HCT116 (cell line): ENCODE results near the gene IMPACT.

Source experiments
- CEBPB ChIP-seq: IDR thresholded peaks from 2 replicates; pipeline ENCODE4 v1.6.1; 2012; ENCODE audit warnings: low read depth
- CTCF ChIP-seq, 3 experiments: fragments of 200-600 bp in 1 of 3; sonication (generic) in 1 of 3; IDR thresholded peaks in 2 of 3; conservative IDR thresholded peaks in 1 of 3; 2 replicates each; pipeline ENCODE4 v1.5.1; 2012 to 2017; ENCODE audit warnings: low read depth in 2 of 3, low read length in 2 of 3, antibody characterized with exemption in 1 of 3, borderline replicate concordance in 1 of 3, control low read depth in 1 of 3, mild to moderate bottlenecking in 1 of 3, mixed read lengths in 1 of 3, mixed run types in 1 of 3, moderate library complexity in 1 of 3; ENCODE audit not compliant: insufficient read depth in 1 of 3
- EGR1 ChIP-seq: IDR thresholded peaks from 2 replicates; pipeline ENCODE4 v1.6.1; 2012; ENCODE audit warnings: low read depth
- EZH2 ChIP-seq: fragments of 200-600 bp; sonication (generic); IDR thresholded peaks from 2 replicates; pipeline ENCODE4 v1.6.1; 2017; ENCODE audit warnings: antibody characterized with exemption, mixed run types
- FOSL1 ChIP-seq: IDR thresholded peaks from 2 replicates; pipeline ENCODE4 v1.6.1; 2012; ENCODE audit warnings: low read depth
- POLR2A ChIP-seq: IDR thresholded peaks from 2 replicates; pipeline ENCODE4 v1.7.0; 2011; ENCODE audit warnings: borderline replicate concordance; ENCODE audit not compliant: insufficient read depth, insufficient read length; ENCODE audit errors: extremely low read depth
- REST ChIP-seq: IDR thresholded peaks from 2 replicates; pipeline ENCODE4 v1.6.1; 2012; ENCODE audit warnings: low read depth
- SIN3A ChIP-seq: IDR thresholded peaks from 2 replicates; pipeline ENCODE4 v1.6.1; 2012; ENCODE audit warnings: low read depth
- TCF7L2 ChIP-seq: IDR thresholded peaks from 2 replicates; pipeline ENCODE4 v1.7.0; 2011; ENCODE audit warnings: borderline replicate concordance, inconsistent platforms; ENCODE audit not compliant: insufficient read depth, insufficient read length; ENCODE audit errors: extremely low read depth

GRCh38 chr18:24417480-24417879 is 9.0 kb upstream of the IMPACT start:
- TF ChIP-seq EGR1: no peak
- TF ChIP-seq POLR2A: no peak
- no peak for TF ChIP-seq REST
- no peak for TF ChIP-seq FOSL1
- TF ChIP-seq SIN3A: no peak
- no peak for TF ChIP-seq CEBPB
- TF ChIP-seq CTCF (IDR thresholded peaks at IDR 0.05 in 2 of 3, conservative IDR thresholded peaks at IDR 0.05 in 1 of 3; ENCODE audit: borderline replicate concordance in 1 of 3, insufficient read depth in 1 of 3, low read depth in 2 of 3, low read length in 2 of 3): no peak
- TF ChIP-seq TCF7L2: no peak
- no peak for TF ChIP-seq EZH2
